Small intestine (tissue), 7 donors: ENCODE measurements around the gene C1orf35. TPM values are rescaled to one million over a fixed set of nuclear protein-coding genes. Genes with fewer than 3 reads are reported as not detected.
"Not testable (repeated sequence)": the region's sequence is repeated elsewhere in the genome, so short reads cannot be mapped to it uniquely, and the experiment has no call there.

Experiments used
- DNase-seq, 2 donors: peaks; one replicate each; pipeline versions ENCODE4 v3.0.0 to v3.0.0-alpha.2; 2013
- FAIRE-seq: peaks from 2 replicates; lab custom pipeline; 2012; peaks lifted over from hg19 to GRCh38; lab: Jason Lieb, UNC
- H3K27ac ChIP-seq, 3 donors: one replicate each; pipeline ENCODE4 v1.5.1; 2013; ENCODE audit warnings: low read length in 2 of 3, mild to moderate bottlenecking in 2 of 3, control low read depth in 1 of 3, inconsistent platforms in 1 of 3, low read depth in 1 of 3, moderate library complexity in 1 of 3
- H3K27me3 ChIP-seq, 3 donors: one replicate each; pipeline ENCODE4 v1.6.1; 2013; ENCODE audit warnings: low read length in 3 of 3, inconsistent platforms in 1 of 3; ENCODE audit not compliant: control insufficient read depth in 3 of 3, insufficient read depth in 3 of 3
- H3K36me3 ChIP-seq, 3 donors: one replicate each; pipeline ENCODE4 v1.6.1; 2013; ENCODE audit warnings: low read length in 3 of 3, inconsistent platforms in 1 of 3, low read depth in 1 of 3, mild to moderate bottlenecking in 1 of 3, moderate library complexity in 1 of 3; ENCODE audit not compliant: control insufficient read depth in 3 of 3, insufficient read depth in 2 of 3
- H3K4me1 ChIP-seq, 3 donors: one replicate each; pipeline ENCODE4 v1.6.1; 2013; ENCODE audit warnings: low read length in 2 of 3, inconsistent platforms in 1 of 3, low read depth in 1 of 3, mild to moderate bottlenecking in 1 of 3, moderate library complexity in 1 of 3; ENCODE audit not compliant: control insufficient read depth in 3 of 3, insufficient read depth in 2 of 3
- H3K4me3 ChIP-seq, 3 donors: one replicate each; pipeline ENCODE4 v1.5.1; 2013; ENCODE audit warnings: low read length in 3 of 3, control low read depth in 1 of 3, inconsistent platforms in 1 of 3, low read depth in 1 of 3, mild to moderate bottlenecking in 1 of 3, moderate library complexity in 1 of 3
- H3K9me3 ChIP-seq, 2 donors: one replicate each; pipeline ENCODE4 v1.6.1; 2013; ENCODE audit warnings: low read depth in 1 of 2, low read length in 1 of 2; ENCODE audit not compliant: control insufficient read depth in 2 of 2, insufficient read depth in 1 of 2
- WGBS, 3 donors: extraction: QIAGEN DNeasy Blood & Tissue Kit; methylation state at CpG; one replicate each; pipeline ENCODE4 v1.1.7; 2013; 5-methylcytosine and 5-hydroxymethylcytosine counted together
- polyA plus RNA-seq, 4 donors: library from polyadenylated mRNA; stranded (reverse) in 3 of 4; unstranded in 1 of 4; fragments of 200-250 nt in 3 of 4; fragments of 120-200 nt in 1 of 4; gene quantifications; one replicate each; pipeline versions ENCODE4 v1.2.1 to v1.2.3, GENCODE V29; 2013
- donor health status: healthy with polysubstance abuse.
- donor health status: control.
- donor health status: control.
- donor health status: Bipolar disorder and iron deficiency.
- donor health status: healthy.

C1orf35 gene
- polyA plus RNA-seq, 4 donors = 15.4 to 18.1 (median 16.0) TPM

- FAIRE-seq = no peak
- H3K36me3 ChIP-seq = no peaks in the 10 kb centered on the region
These were observed 17.8 kb upstream of the C1orf35 start for GRCh38 chr1:228120857-228121489.

GRCh38 chr1:228120351-228120750, 17.2 kb upstream of the C1orf35 start:
- FAIRE-seq (no peak), DNase-seq (no peak)
- H3K36me3 ChIP-seq = no peaks in the 10 kb centered on the region
- H3K27me3 ChIP-seq = no peaks in the 10 kb centered on the region
- 74 to 86% (median 83%) methylated on average over 1 of the region's 1 CpG for WGBS, 3 donors
- H3K9me3 ChIP-seq = peaks cover 0 to 7% of the 10 kb centered on the region in 2 donors
- no peak overlapping the region for H3K27ac ChIP-seq
- H3K4me3 ChIP-seq = no peak overlapping the region
- peaks cover 0 to 21% (median 0%) of the 10 kb centered on the region in 3 donors for H3K4me1 ChIP-seq

More at GRCh38 chr1:228120857-228121489, 17.8 kb upstream of the C1orf35 start:
- Histone ChIP-seq H3K4me1 (peaks cover 0 to 21% (median 0%) of the 10 kb centered on the region in 3 donors), H3K27me3 (no peaks in the 10 kb centered on the region), H3K4me3 (no peak overlapping the region), H3K9me3 (peaks cover 0 to 7% of the 10 kb centered on the region in 2 donors), H3K27ac (no peak overlapping the region)
- no peak for DNase-seq
- 67 to 76% (median 71%) methylated on average over 5 of the region's 5 CpGs for WGBS, 3 donors

GRCh38 chr1:228118040-228118439, 14.9 kb upstream of the C1orf35 start:
- H3K27ac ChIP-seq = no peak overlapping the region
- H3K36me3 ChIP-seq = no peaks in the 10 kb centered on the region
- DNase-seq (no peak), FAIRE-seq (no peak)
- WGBS, 3 donors = 77 to 84% (median 81%) methylated on average over 2 of the region's 2 CpGs
- peaks cover 0 to 6% (median 0%) of the 10 kb centered on the region in 3 donors for H3K4me1 ChIP-seq
- H3K9me3 ChIP-seq = peaks cover 0 to 7% of the 10 kb centered on the region in 2 donors
- no peaks in the 10 kb centered on the region for H3K27me3 ChIP-seq
- no peak overlapping the region for H3K4me3 ChIP-seq

- no peak overlapping the region for H3K4me3 ChIP-seq
- DNase-seq (no peak), FAIRE-seq (no peak)
- no peaks in the 10 kb centered on the region for H3K27me3 ChIP-seq
- WGBS, 3 donors = 96 to 97% (median 97%) methylated on average over 4 of the region's 4 CpGs
- H3K27ac ChIP-seq = no peak overlapping the region
- peaks cover 0 to 7% of the 10 kb centered on the region in 2 donors for H3K9me3 ChIP-seq
- no peaks in the 10 kb centered on the region for H3K4me1 ChIP-seq
- no peaks in the 10 kb centered on the region for H3K36me3 ChIP-seq
These were observed 14.2 kb upstream of the C1orf35 start for GRCh38 chr1:228117335-228117734.

- WGBS, 3 donors = 71 to 79% (median 77%) methylated on average over 3 of the region's 3 CpGs
- no peak for FAIRE-seq
- H3K9me3 ChIP-seq = peaks cover 0 to 7% of the 10 kb centered on the region in 2 donors
These were observed 11.7 kb upstream of the C1orf35 start for GRCh38 chr1:228114827-228115226.

GRCh38 chr1:228112617-228113016, 9.5 kb upstream of the C1orf35 start:
- no peak for DNase-seq
- no peak overlapping the region for H3K27ac ChIP-seq
- no peak overlapping the region for H3K4me3 ChIP-seq
- peaks cover 5 to 30% (median 8%) of the 10 kb centered on the region in 3 donors for H3K4me1 ChIP-seq
- no peak for FAIRE-seq
- H3K27me3 ChIP-seq = no peaks in the 10 kb centered on the region
- peaks cover 0 to 5% (median 0%) of the 10 kb centered on the region in 3 donors for H3K36me3 ChIP-seq
- WGBS, 3 donors = 81 to 97% (median 86%) methylated on average over 1 of the region's 1 CpG
- H3K9me3 ChIP-seq = no peaks in the 10 kb centered on the region

More at GRCh38 chr1:228114827-228115226, 11.7 kb upstream of the C1orf35 start:
- no peak overlapping the region for H3K27ac ChIP-seq
- no peak for DNase-seq
- peaks cover 0 to 20% (median 4%) of the 10 kb centered on the region in 3 donors for H3K4me1 ChIP-seq
- no peak overlapping the region for H3K4me3 ChIP-seq
- H3K36me3 ChIP-seq = no peaks in the 10 kb centered on the region
- H3K27me3 ChIP-seq = no peaks in the 10 kb centered on the region

- H3K27ac ChIP-seq = no peak overlapping the region
- DNase-seq = no peak
- 70 to 74% (median 71%) methylated on average over 7 of the region's 7 CpGs for WGBS, 3 donors
- no peak overlapping the region for H3K4me3 ChIP-seq
- peaks cover 5 to 30% (median 8%) of the 10 kb centered on the region in 3 donors for H3K4me1 ChIP-seq
- H3K9me3 ChIP-seq = no peaks in the 10 kb centered on the region
- H3K36me3 ChIP-seq = peaks cover 0 to 10% (median 0%) of the 10 kb centered on the region in 3 donors
- no peaks in the 10 kb centered on the region for H3K27me3 ChIP-seq
- FAIRE-seq = no peak
These were observed 9.0 kb upstream of the C1orf35 start for GRCh38 chr1:228112167-228112566.

GRCh38 chr1:228111315-228111714, 8.2 kb upstream of the C1orf35 start:
- Histone ChIP-seq H3K27ac (peak overlapping the region in 1 of 3 donors; percentile 99), H3K4me1 (peaks cover 5 to 30% (median 8%) of the 10 kb centered on the region in 3 donors), H3K36me3 (peaks cover 0 to 18% (median 0%) of the 10 kb centered on the region in 3 donors)
- H3K9me3 ChIP-seq, H3K27me3 ChIP-seq, H3K4me3 ChIP-seq, FAIRE-seq: not testable (repeated sequence)
- 57 to 72% (median 58%) methylated on average over 6 of the region's 6 CpGs for WGBS, 3 donors
- DNase-seq = peak in 1 of 2 donors; percentile 67
